Sigmoid colon (tissue), 4 donors: ENCODE results near the gene RTN3.

Experiments used
- CTCF ChIP-seq, 4 experiments: fragments of 450-650 bp in 3 of 4; fragments of 200-600 bp in 1 of 4; IDR thresholded peaks; one replicate each; pipeline ENCODE4 v1.5.1; 2016 to 2019; ENCODE audit warnings: antibody characterized with exemption in 4 of 4, mild to moderate bottlenecking in 3 of 4, moderate library complexity in 2 of 4
- EP300 ChIP-seq, 4 donors: sonication (generic); formaldehyde crosslinking; IDR thresholded peaks; one replicate each; pipeline ENCODE4 v1.6.1; 2017; ENCODE audit warnings: antibody characterized with exemption in 4 of 4
- POLR2AphosphoS5 ChIP-seq, 4 donors: sonication (generic); formaldehyde crosslinking; IDR thresholded peaks; one replicate each; pipeline ENCODE4 v1.6.1; 2017; ENCODE audit warnings: antibody characterized with exemption in 4 of 4

GRCh38 chr11:63747011-63747410 is 65.7 kb downstream of the RTN3 start:
- no peak for TF ChIP-seq CTCF (IDR thresholded peaks at IDR 0.05)
- no peak for TF ChIP-seq EP300 (IDR thresholded peaks at IDR 0.05)
- TF ChIP-seq POLR2AphosphoS5 (IDR thresholded peaks at IDR 0.05) = no peak
